ENCODE data around the gene NAV2.

NAV2 gene

GRCh38 chr11:19940831-19941230 is 228.2 kb downstream of the NAV2 start:
- Histone ChIP-seq H2AFZ (ENCODE audit: low read depth, low read length) (no peak overlapping the region), H3K4me3 (ENCODE audit: low read length) (no peak overlapping the region), H3K9me3 (ENCODE audit: low read length) (no peaks in the 10 kb centered on the region), H3K4me1 (ENCODE audit: insufficient read depth, low read length) (no peaks in the 10 kb centered on the region), H3K36me3 (ENCODE audit: insufficient read depth, low read length) (peaks cover 38% of the 10 kb centered on the region), H3K27me3 (ENCODE audit: insufficient read depth, low read length) (no peaks in the 10 kb centered on the region)

DNA sequence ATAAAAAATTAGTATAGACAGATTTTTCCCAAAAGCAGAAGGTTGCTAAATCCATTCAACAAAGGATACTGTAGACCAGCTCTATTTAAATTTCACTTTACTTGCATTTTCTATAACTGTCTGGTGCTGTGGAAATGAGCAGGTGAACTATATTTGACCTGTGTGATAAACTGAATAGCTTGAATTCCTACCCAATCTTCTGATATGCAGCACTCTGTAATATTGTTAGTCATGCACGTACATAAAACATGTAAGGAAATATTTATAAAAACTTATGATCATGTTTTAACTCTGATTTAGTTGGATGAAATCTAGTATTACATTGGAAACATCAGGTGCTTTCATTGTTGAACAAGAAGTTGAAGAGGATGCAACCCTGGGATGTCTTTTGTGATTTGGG is 234.0 kb downstream of the NAV2 start:
- Histone ChIP-seq H3K9me3 (ENCODE audit: low read length) (no peaks in the 10 kb centered on the region), H3K36me3 (ENCODE audit: insufficient read depth, low read length) (peaks cover 46% of the 10 kb centered on the region), H3K4me3 (ENCODE audit: low read length) (no peak overlapping the region), H2AFZ (ENCODE audit: low read depth, low read length) (no peak overlapping the region), H3K4me1 (ENCODE audit: insufficient read depth, low read length) (no peaks in the 10 kb centered on the region), H3K27me3 (ENCODE audit: insufficient read depth, low read length) (no peaks in the 10 kb centered on the region)

DNA sequence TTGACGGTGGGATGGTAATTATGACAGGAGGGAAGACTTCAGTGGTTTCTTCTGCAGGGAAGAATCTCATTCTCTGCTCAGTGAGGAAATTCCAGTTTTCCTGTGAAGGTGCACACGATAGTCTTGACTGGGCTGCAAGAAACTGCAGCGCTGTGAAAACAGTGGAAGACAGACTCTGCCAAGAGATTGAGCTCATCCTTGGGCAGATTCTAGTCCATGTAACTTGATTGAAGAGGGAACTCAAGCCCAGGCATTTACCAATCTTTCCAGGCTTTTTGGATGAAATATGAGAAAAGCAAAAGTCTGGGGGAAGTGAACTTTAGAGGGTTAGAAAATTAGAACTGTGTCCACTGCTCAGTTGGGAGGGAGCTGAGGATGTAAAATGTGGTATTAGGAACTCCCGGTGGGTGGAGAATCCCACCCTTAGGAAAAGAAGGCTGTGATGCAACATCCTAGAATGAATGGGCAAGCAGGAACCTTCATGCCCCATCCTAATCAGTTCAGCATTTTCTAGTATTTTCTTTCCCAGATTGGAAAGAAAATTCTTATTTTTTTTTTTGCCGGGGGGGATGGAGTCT is 235.0 kb downstream of the NAV2 start:
- Histone ChIP-seq H3K27me3 (ENCODE audit: insufficient read depth, low read length) (no peaks in the 10 kb centered on the region), H3K4me1 (ENCODE audit: insufficient read depth, low read length) (no peaks in the 10 kb centered on the region), H2AFZ (ENCODE audit: low read depth, low read length) (no peak overlapping the region), H3K4me3 (ENCODE audit: low read length) (no peak overlapping the region), H3K9me3 (ENCODE audit: low read length) (no peaks in the 10 kb centered on the region), H3K36me3 (ENCODE audit: insufficient read depth, low read length) (peaks cover 41% of the 10 kb centered on the region)

DNA sequence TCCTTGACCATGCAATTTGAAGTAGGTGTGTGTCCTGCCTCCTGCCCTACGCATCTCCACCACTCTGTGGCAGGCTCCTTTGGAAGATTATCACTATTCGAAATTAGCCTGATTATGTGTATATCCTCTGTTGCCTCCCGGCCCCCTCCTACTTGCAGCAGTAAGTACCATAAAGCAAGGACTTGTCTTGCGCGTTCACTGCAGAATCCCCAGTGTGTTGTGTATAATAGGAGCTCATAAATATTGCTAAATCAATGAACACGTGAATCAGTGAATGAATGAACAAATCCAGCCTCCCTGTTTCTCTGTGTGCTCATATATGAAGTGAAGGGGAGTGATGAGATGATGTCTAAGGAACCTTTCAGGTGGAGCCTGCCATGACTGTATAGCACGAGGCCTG is 237.0 kb downstream of the NAV2 start:
- Histone ChIP-seq H3K27me3 (ENCODE audit: insufficient read depth, low read length) (no peaks in the 10 kb centered on the region), H2AFZ (ENCODE audit: low read depth, low read length) (no peak overlapping the region), H3K36me3 (ENCODE audit: insufficient read depth, low read length) (peaks cover 41% of the 10 kb centered on the region), H3K4me1 (ENCODE audit: insufficient read depth, low read length) (peaks cover 4% of the 10 kb centered on the region), H3K9me3 (ENCODE audit: low read length) (no peaks in the 10 kb centered on the region), H3K4me3 (ENCODE audit: low read length) (no peak overlapping the region)

DNA sequence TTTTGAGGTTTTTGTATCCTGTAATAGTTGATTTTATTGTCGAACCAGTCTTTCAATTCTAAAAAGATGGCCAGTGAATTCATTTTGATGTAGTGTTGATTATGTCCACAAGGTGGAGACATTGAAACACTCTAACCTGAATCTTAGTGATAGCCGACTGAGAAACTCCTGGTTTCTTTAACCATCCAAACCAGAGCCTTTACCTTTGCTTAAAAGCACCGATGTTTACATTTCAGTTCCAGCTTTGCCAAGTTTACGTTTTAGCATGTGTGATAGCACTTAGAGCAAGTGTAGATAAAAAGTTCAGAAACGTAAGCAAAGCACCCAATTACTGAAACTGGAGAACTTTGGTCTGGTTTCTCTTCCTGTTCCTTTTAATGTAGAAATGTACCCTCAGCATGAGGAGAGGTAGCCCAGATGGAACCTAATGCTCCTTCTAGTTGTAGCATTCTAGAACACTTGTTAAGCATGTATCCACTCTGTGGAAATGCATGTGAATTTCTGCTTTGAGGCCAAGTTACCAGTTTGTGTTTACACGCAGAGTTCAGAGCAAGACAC is 239.0 kb downstream of the NAV2 start:
- Histone ChIP-seq H3K4me3 (ENCODE audit: low read length) (no peak overlapping the region), H3K36me3 (ENCODE audit: insufficient read depth, low read length) (peaks cover 27% of the 10 kb centered on the region), H2AFZ (ENCODE audit: low read depth, low read length) (no peak overlapping the region), H3K27me3 (ENCODE audit: insufficient read depth, low read length) (no peaks in the 10 kb centered on the region), H3K4me1 (ENCODE audit: insufficient read depth, low read length) (peaks cover 4% of the 10 kb centered on the region), H3K9me3 (ENCODE audit: low read length) (no peaks in the 10 kb centered on the region)

DNA sequence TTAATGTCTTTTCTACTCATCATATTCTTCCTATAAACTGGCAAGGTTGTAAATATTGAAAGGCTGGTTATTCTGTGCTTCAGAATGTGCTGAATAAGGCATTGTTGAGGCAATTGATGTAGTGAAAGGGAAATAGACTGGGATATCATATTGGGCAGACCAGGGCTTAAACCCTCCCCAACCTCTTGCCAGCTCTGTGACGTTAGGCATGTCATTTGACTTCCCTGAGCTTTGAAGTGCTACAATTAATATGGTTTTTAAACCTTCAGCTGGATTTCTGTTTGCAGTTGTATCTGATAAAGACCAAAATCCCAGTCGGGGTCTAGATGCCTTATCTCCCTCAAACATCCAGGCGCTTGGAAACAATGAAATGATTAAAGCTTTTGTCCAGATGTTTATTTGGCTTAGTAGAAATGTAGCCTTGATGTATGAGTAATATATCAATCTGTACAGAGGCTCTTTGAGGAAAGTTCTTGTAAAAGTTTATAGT is 239.5 kb downstream of the NAV2 start:
- Histone ChIP-seq H3K27me3 (ENCODE audit: insufficient read depth, low read length) (no peaks in the 10 kb centered on the region), H3K36me3 (ENCODE audit: insufficient read depth, low read length) (peaks cover 22% of the 10 kb centered on the region), H2AFZ (ENCODE audit: low read depth, low read length) (no peak overlapping the region), H3K4me1 (ENCODE audit: insufficient read depth, low read length) (peaks cover 4% of the 10 kb centered on the region), H3K4me3 (ENCODE audit: low read length) (no peak overlapping the region), H3K9me3 (ENCODE audit: low read length) (no peaks in the 10 kb centered on the region)

GRCh38 chr11:19952911-19953310 is 240.3 kb downstream of the NAV2 start:
- Histone ChIP-seq H2AFZ (ENCODE audit: low read depth, low read length) (no peak overlapping the region), H3K4me1 (ENCODE audit: insufficient read depth, low read length) (peaks cover 4% of the 10 kb centered on the region), H3K27me3 (ENCODE audit: insufficient read depth, low read length) (no peaks in the 10 kb centered on the region), H3K9me3 (ENCODE audit: low read length) (no peaks in the 10 kb centered on the region), H3K36me3 (ENCODE audit: insufficient read depth, low read length) (peaks cover 15% of the 10 kb centered on the region), H3K4me3 (ENCODE audit: low read length) (no peak overlapping the region)

DNA sequence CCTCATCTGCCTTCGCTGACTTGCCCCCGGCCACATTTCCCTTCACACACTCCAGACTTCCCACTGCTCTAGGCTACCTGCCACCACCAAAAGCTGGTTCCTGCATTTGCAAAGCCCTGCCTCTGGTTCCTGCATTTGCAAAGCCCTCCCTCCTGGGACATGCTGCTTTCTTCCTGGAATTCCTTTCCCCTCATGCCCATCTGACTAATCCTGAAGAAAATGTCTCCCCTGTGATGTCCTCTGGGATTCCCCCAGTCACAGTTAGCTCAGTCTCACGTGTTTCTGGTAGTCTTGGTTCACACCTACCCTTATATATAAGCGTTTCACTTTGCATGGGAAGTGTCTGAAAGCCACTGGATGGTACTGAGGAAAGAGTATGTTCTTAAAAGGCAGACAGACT is 240.7 kb downstream of the NAV2 start:
- H3K9me3 ChIP-seq (ENCODE audit: low read length) = no peaks in the 10 kb centered on the region

DNA sequence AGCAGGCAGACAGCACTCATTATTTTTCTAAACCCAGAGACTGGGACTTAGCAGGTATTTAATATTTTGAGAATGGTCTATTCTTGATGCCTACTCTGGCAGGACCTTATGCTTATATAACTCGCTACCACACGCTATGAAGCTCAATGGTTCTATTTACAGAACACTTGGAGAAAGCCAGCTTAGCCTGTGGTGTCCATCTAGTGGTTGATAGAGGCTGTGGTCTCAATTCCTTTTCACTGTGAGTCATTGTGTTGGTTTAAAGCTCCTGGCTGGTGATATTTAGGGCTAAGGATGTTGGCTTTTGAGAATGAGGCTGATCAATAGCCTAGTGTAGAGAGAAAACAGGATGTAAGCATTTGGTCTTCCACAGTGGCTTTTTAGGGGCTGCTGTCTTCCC is 241.3 kb downstream of the NAV2 start:
- Histone ChIP-seq H2AFZ (ENCODE audit: low read depth, low read length) (no peak overlapping the region), H3K4me1 (ENCODE audit: insufficient read depth, low read length) (peaks cover 4% of the 10 kb centered on the region), H3K36me3 (ENCODE audit: insufficient read depth, low read length) (peaks cover 10% of the 10 kb centered on the region), H3K27me3 (ENCODE audit: insufficient read depth, low read length) (no peaks in the 10 kb centered on the region), H3K4me3 (ENCODE audit: low read length) (no peak overlapping the region), H3K9me3 (ENCODE audit: low read length) (no peaks in the 10 kb centered on the region)

More for the DNA sequence above, 240.7 kb downstream of the NAV2 start:
- no peak overlapping the region for H2AFZ ChIP-seq (ENCODE audit: low read depth, low read length)
- no peaks in the 10 kb centered on the region for H3K27me3 ChIP-seq (ENCODE audit: insufficient read depth, low read length)
- peaks cover 15% of the 10 kb centered on the region for H3K36me3 ChIP-seq (ENCODE audit: insufficient read depth, low read length)
- no peak overlapping the region for H3K4me3 ChIP-seq (ENCODE audit: low read length)
- peaks cover 4% of the 10 kb centered on the region for H3K4me1 ChIP-seq (ENCODE audit: insufficient read depth, low read length)

- Histone ChIP-seq H3K36me3 (ENCODE audit: insufficient read depth, low read length) (peaks cover 5% of the 10 kb centered on the region), H3K4me3 (ENCODE audit: low read length) (no peak overlapping the region), H3K4me1 (ENCODE audit: insufficient read depth, low read length) (peaks cover 4% of the 10 kb centered on the region), H3K27me3 (ENCODE audit: insufficient read depth, low read length) (no peaks in the 10 kb centered on the region), H3K9me3 (ENCODE audit: low read length) (no peaks in the 10 kb centered on the region), H2AFZ (ENCODE audit: low read depth, low read length) (no peak overlapping the region)
These were observed 242.3 kb downstream of the NAV2 start for GRCh38 chr11:19954899-19955298.

DNA sequence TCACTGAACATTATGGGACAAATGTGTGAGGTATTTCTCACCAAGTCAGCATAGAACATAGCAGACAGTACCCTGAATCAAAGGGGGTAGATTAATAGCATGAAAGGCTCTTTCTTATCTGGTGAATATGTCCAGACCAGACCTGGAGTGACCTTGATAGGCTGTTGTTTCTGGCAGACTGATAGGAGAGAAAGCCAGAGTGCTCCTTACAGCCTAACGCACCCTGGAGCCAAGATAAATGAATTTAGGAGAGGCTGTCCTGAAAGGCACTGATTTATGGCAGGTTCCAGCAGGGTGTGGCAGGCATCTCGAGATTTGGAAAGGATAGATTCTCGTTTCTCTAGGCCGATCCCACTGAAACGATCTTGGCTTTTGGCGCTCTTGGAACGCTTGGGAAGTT is 243.0 kb downstream of the NAV2 start:
- no peaks in the 10 kb centered on the region for H3K27me3 ChIP-seq (ENCODE audit: insufficient read depth, low read length)

GRCh38 chr11:19956228-19956627 is 243.6 kb downstream of the NAV2 start:
- Histone ChIP-seq H3K4me1 (ENCODE audit: insufficient read depth, low read length) (peaks cover 4% of the 10 kb centered on the region), H2AFZ (ENCODE audit: low read depth, low read length) (no peak overlapping the region), H3K27me3 (ENCODE audit: insufficient read depth, low read length) (no peaks in the 10 kb centered on the region), H3K36me3 (ENCODE audit: insufficient read depth, low read length) (peaks cover 3% of the 10 kb centered on the region), H3K9me3 (ENCODE audit: low read length) (no peaks in the 10 kb centered on the region), H3K4me3 (ENCODE audit: low read length) (no peak overlapping the region)

More for the DNA sequence above, 243.0 kb downstream of the NAV2 start:
- H3K9me3 ChIP-seq (ENCODE audit: low read length) = no peaks in the 10 kb centered on the region
- no peak overlapping the region for H2AFZ ChIP-seq (ENCODE audit: low read depth, low read length)
- H3K4me1 ChIP-seq (ENCODE audit: insufficient read depth, low read length) = peaks cover 4% of the 10 kb centered on the region
- H3K4me3 ChIP-seq (ENCODE audit: low read length) = no peak overlapping the region
- peaks cover 3% of the 10 kb centered on the region for H3K36me3 ChIP-seq (ENCODE audit: insufficient read depth, low read length)

- Histone ChIP-seq H3K9me3 (ENCODE audit: low read length) (no peaks in the 10 kb centered on the region), H3K4me3 (ENCODE audit: low read length) (no peak overlapping the region), H2AFZ (ENCODE audit: low read depth, low read length) (no peak overlapping the region), H3K4me1 (ENCODE audit: insufficient read depth, low read length) (peaks cover 4% of the 10 kb centered on the region), H3K36me3 (ENCODE audit: insufficient read depth, low read length) (peaks cover 3% of the 10 kb centered on the region), H3K27me3 (ENCODE audit: insufficient read depth, low read length) (no peaks in the 10 kb centered on the region)
These were observed 244.8 kb downstream of the NAV2 start for GRCh38 chr11:19957294-19957943.

Measured in neuron (in vitro differentiated cells).